AG04450 (cell line): ENCODE data around the gene TOMT. TPM values are rescaled to one million over a fixed set of nuclear protein-coding genes. Genes with fewer than 3 reads are reported as not detected.
"Not testable (repeated sequence)": the region's sequence is repeated elsewhere in the genome, so short reads cannot be mapped to it uniquely, and the experiment has no call there.

Experiments used
- CTCF ChIA-PET: fragments of 300-600, 350-600 bp; formaldehyde crosslinking; extraction: SDS; loops from one replicate; lab custom pipeline; 2022; ENCODE audit warnings: antibody characterized with exemption, inconsistent platforms; lab: Charles Lee
- POLR2A ChIA-PET: fragments of 350-600 bp; formaldehyde crosslinking; extraction: SDS; loops from one replicate; lab custom pipeline; 2021; ENCODE audit warnings: antibody characterized with exemption, inconsistent platforms; lab: Yijun Ruan, JAX
- DNase-seq: peaks from one replicate; pipeline ENCODE4 v3.0.0-alpha.2; 2011; ENCODE audit warnings: low read depth, low spot score
- H3K27ac ChIP-seq: one replicate; pipeline ENCODE4 v1.5.1; 2012; ENCODE audit warnings: low read depth, low read length, control low read depth
- H3K27me3 ChIP-seq: one replicate; pipeline ENCODE4 v1.6.0; 2012; ENCODE audit warnings: low read length; ENCODE audit not compliant: control insufficient read depth, insufficient read depth
- H3K4me3 ChIP-seq: 2 replicates; pipeline ENCODE4 v1.5.1; 2011; ENCODE audit warnings: mild to moderate bottlenecking, low read depth, low read length, control low read depth
- H3K9me3 ChIP-seq: 2 replicates; pipeline ENCODE4 v1.5.1; 2012; ENCODE audit warnings: low read length; ENCODE audit not compliant: control insufficient read depth, insufficient read depth
- CTCF ChIP-seq: IDR thresholded peaks from 2 replicates; pipeline ENCODE4 v1.5.1; 2011; ENCODE audit warnings: low read depth, low read length, control low read depth, inconsistent platforms
- polyA plus RNA-seq: library from polyadenylated mRNA; depleted of rRNA; stranded (reverse); fragments of >200 nt; gene quantifications from 2 replicates; pipeline ENCODE4 v1.2.3, GENCODE V29; 2011

Gene TOMT
- polyA plus RNA-seq, 1 experiment = not detected

DNA sequence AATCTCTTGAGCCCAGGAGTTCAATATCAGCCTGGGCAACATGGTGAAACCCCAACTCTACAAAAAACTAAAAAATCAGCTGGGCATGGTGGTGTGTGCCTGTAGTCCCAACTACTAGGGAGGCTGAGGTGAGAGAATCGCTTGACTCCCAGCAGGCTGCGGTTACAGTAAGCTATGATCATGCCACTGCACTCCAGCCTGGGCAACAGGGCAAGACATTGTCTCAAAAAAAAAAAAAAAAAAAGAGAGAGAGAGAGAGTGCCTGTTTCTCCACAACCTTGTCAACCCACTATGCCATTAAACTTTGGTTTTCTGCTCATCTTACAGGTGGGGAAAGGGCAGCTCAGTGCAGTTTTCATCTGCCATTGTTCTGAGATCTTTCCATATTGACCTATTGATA, 34.9 kb downstream of the TOMT start:
- POLR2A ChIA-PET = interaction anchor here (0.7 to 1.1 kb wide), 2 partner anchors 28 to 50 kb away, joined by 3 read pairs; partner anchors contain the start of gene ANAPC15
- Histone ChIP-seq H3K27me3 (no peaks in the 10 kb centered on the region), H3K9me3 (peaks cover 9% of the 10 kb centered on the region), H3K4me3 (no peak overlapping the region), H3K27ac (peak overlapping the region; percentile 80)
- CTCF ChIA-PET = interaction anchor here (0.6 to 1.6 kb wide), 4 partner anchors 21 to 290 kb away, joined by 3 to 8 read pairs (median 4); no protein-coding TSS in a partner anchor
- TF ChIP-seq CTCF = no peak
- DNase-seq = no peak

DNA sequence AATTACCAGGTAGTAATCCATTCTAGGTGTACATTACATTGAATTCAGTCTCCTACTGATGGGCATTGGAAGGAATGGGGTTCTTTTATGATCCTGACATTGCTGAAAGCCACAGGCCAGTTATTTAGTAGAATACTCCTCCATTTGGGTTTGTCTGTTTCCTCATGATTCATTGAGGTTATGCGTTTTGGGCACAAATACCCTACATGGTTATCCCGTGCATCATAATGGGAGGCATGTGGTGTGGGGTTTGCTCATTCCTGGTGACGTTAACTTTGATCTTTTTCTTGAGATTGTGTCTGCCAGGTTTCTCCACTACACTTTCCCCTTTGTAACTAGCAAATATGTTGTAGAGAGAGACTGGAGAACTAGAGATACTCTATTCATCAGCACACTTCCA, 35.3 kb downstream of the TOMT start:
- Histone ChIP-seq H3K9me3 (peaks cover 7% of the 10 kb centered on the region), H3K4me3 (no peak overlapping the region), H3K27me3 (no peaks in the 10 kb centered on the region), H3K27ac (peak overlapping the region; percentile 80)
- ChIA-PET POLR2A (interaction anchor here (1.1 kb wide), 1 partner anchor 29 kb away, joined by 3 read pairs; the partner anchor contains the start of gene ANAPC15), CTCF (interaction anchor here (0.6 to 1.6 kb wide), 4 partner anchors 22 to 306 kb away, joined by 3 to 8 read pairs (median 4); no protein-coding TSS in a partner anchor)
- TF ChIP-seq CTCF = no peak
- peak; percentile 69 for DNase-seq

DNA sequence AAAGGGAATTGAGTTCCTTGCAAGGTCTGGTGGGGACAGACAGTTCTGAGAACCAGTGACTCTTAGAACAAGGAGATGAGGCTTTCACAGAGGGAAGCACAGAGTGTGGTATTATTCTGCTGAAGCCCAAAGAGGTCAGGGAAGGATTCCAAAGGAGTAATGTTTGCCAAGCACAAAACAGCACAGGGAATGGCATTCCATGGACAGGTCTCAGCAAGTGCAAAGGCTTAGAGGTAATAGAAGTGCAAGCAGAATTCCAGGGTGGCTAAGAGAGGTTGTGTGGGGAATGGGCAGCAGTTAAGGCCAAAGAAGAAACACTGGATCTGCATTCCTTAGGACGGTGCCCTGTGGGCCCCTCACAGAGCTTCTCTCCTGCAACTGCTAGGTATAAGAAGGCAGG, 36.4 kb downstream of the TOMT start:
- H3K9me3 ChIP-seq, H3K27ac ChIP-seq, DNase-seq, H3K27me3 ChIP-seq, H3K4me3 ChIP-seq: not testable (repeated sequence)
- CTCF ChIA-PET = interaction anchor here (1.6 to 2.8 kb wide), 3 partner anchors 33 to 289 kb away, joined by 4 to 8 read pairs (median 8); no protein-coding TSS in a partner anchor
- POLR2A ChIA-PET = interaction anchor here (1.1 kb wide), 1 partner anchor 30 kb away, joined by 3 read pairs; the partner anchor contains the start of gene ANAPC15

DNA sequence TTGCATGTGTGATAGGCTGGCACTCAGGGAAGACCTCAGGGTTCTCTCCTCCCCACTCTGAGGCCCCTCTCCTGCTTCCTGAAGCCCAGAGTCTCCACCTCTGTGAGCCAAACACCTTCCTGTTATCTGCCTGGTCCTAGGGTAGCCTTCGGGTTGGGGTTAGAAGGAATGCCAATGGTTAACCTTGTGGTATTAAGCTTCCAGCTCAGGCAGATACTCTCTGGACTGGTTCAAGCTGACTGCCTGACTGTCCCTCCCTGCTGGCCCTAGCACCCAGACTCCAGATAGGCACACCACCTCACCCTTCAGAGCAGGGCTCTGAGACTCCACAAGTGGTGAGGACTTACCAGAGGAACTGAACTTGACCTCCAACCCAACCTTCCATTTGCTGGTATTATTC, 36.8 kb downstream of the TOMT start:
- H3K27ac ChIP-seq, POLR2A ChIA-PET: not testable (repeated sequence)
- CTCF ChIA-PET = interaction anchor here (1.9 to 2.8 kb wide), 2 partner anchors 34 to 103 kb away, joined by 8 to 11 read pairs; no protein-coding TSS in a partner anchor

GRCh38 chr11:72144807-72145565, 39.3 kb downstream of the TOMT start:
- DNase-seq = peak; percentile 76
- H3K27ac ChIP-seq = peak overlapping the region; percentile 89
- H3K4me3 ChIP-seq = no peak overlapping the region
- no peaks in the 10 kb centered on the region for H3K27me3 ChIP-seq
- ChIA-PET CTCF (interaction anchor here (0.6 to 2.8 kb wide), 23 partner anchors 8 to 286 kb away, joined by 3 to 29 read pairs (median 6); no protein-coding TSS in a partner anchor), POLR2A (interaction anchor here (0.6 to 1.4 kb wide), 7 partner anchors 9 to 217 kb away, joined by 3 to 12 read pairs (median 4); partner anchors contain the start of gene ANAPC15)
- TF ChIP-seq CTCF = no peak
- H3K9me3 ChIP-seq = no peaks in the 10 kb centered on the region

More for the DNA sequence above, 36.8 kb downstream of the TOMT start:
- H3K9me3 ChIP-seq, H3K27me3 ChIP-seq, H3K4me3 ChIP-seq, DNase-seq: not testable (repeated sequence)
